Measurements from ENCODE around the gene TRIM54. TPM values are rescaled to one million over a fixed set of nuclear protein-coding genes. Genes with fewer than 3 reads are reported as not detected.

Gene TRIM54
- total RNA-seq, 1 experiment from 2014 or later, result 0.51 TPM

DNA sequence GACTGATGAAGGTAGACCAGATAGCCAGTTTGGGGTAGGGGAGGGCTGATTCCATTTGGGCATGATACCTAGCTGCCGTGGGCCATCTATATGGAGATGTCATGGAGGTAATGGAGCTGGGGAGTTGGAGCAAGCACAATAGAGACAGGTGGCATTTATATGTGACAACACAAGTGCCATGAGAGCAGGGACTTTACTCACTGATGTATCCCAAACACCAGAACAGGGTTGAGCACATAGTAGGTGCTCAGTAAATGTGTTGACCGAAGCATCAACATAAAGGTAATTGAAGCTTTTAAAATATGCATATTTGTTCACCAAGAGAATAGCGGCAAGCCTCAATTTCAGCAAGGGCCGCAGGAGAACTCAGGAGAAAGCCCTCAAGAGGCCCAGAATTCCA lies 34.3 kb upstream of the TRIM54 start:
- CTCF ChIA-PET, result no interaction called here
- no peaks in the 10 kb centered on the region for H4K20me1 ChIP-seq (ENCODE audit: low read length)
- no peak overlapping the region for H3K9ac ChIP-seq (ENCODE audit: low read length)
- TF ChIP-seq, protein P1, sequence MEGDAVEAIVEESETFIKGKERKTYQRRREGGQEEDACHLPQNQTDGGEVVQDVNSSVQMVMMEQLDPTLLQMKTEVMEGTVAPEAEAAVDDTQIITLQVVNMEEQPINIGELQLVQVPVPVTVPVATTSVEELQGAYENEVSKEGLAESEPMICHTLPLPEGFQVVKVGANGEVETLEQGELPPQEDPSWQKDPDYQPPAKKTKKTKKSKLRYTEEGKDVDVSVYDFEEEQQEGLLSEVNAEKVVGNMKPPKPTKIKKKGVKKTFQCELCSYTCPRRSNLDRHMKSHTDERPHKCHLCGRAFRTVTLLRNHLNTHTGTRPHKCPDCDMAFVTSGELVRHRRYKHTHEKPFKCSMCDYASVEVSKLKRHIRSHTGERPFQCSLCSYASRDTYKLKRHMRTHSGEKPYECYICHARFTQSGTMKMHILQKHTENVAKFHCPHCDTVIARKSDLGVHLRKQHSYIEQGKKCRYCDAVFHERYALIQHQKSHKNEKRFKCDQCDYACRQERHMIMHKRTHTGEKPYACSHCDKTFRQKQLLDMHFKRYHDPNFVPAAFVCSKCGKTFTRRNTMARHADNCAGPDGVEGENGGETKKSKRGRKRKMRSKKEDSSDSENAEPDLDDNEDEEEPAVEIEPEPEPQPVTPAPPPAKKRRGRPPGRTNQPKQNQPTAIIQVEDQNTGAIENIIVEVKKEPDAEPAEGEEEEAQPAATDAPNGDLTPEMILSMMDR (conservative IDR thresholded peaks at IDR 0.05; ENCODE audit: low read depth, low read length), result no peak
- TF ChIP-seq EZH2phosphoT487 (IDR thresholded peaks at IDR 0.05; ENCODE audit: borderline replicate concordance, low read length) (no peak), EZH2 (IDR thresholded peaks at IDR 0.05; ENCODE audit: low read length, unreplicated experiment) (no peak)
- H3K36me3 ChIP-seq (ENCODE audit: low read depth, low read length), result peaks cover 18% of the 10 kb centered on the region
- intact Hi-C loops (cut with micrococcal nuclease), result no loop called here
- H3K79me2 ChIP-seq (ENCODE audit: low read length), result no peaks in the 10 kb centered on the region
- no peak overlapping the region for H3K4me2 ChIP-seq (ENCODE audit: low read length)
- peaks cover 11% of the 10 kb centered on the region for H3K4me1 ChIP-seq (ENCODE audit: insufficient read depth, low read length)
- no peaks in the 10 kb centered on the region for H3F3A ChIP-seq (ENCODE audit: low read length, unreplicated experiment)
- no peaks in the 10 kb centered on the region for H3K9me3 ChIP-seq (ENCODE audit: low read length)
- no TSS peak for BruUV-seq (replicated peaks)
- no peak overlapping the region for H2AFZ ChIP-seq (ENCODE audit: low read length)
- ATAC-seq, result no peak
- no peaks in the 10 kb centered on the region for H3K27me3 ChIP-seq (ENCODE audit: low read length)
- no peak overlapping the region for H3K4me3 ChIP-seq (ENCODE audit: low read length)
- no peak overlapping the region for H3K27ac ChIP-seq (ENCODE audit: low read length)
- POLR2A ChIA-PET (ENCODE audit: unreplicated experiment), result no interaction called here
- no peak for DNase-seq
- H3K9me2 ChIP-seq (replicated peaks; ENCODE audit: low read length), result no peaks in the 10 kb centered on the region

DNA sequence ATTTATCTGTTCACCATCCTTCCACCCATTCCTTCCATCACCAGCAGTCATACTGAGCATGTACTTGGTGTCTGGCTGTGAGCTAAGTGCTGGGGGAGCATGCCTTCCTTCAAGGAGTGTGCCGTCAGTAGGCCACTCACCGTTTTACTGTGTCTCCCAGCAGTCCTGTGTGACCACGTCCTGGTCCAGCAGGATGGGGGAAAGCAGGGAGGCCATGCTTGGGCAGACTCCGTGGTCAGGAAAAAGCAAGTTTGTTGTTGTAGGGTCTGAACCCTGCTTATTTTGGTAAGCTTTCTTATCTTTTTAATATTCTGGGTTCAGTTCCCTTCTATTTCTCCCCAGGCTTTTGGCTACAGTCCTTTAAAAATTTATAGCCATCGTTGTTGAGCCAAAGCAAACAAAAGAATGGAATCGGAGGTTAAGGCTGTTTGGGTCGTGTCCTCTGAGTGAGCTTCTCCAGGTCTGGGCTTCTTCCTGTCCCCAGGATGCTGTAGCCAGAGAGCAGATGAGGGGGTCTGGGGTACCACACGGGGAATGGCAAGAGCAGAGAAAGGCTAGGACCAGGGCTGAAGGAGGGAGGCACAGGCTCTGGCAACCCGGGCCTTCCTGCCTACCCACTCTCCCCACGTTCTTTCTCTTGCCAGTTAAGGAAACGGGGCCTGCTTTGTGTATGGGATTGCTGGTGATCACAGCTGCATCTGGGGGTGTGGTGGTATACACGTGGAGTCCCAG lies 32.9 kb upstream of the TRIM54 start:
- Histone ChIP-seq H4K20me1 (ENCODE audit: low read length) (no peaks in the 10 kb centered on the region), H3K4me3 (ENCODE audit: low read length) (no peak overlapping the region; the same call in 1 of the 2 replicates), H3K4me1 (ENCODE audit: insufficient read depth, low read length) (peaks cover 11% of the 10 kb centered on the region), H3F3A (ENCODE audit: low read length, unreplicated experiment) (no peaks in the 10 kb centered on the region), H2AFZ (ENCODE audit: low read length) (peak overlapping the region; percentile 15; the same call in 1 of the 2 replicates), H3K9me2 (replicated peaks; ENCODE audit: low read length) (no peaks in the 10 kb centered on the region), H3K9me3 (ENCODE audit: low read length) (no peaks in the 10 kb centered on the region), H3K27ac (ENCODE audit: low read length) (no peak overlapping the region), H3K79me2 (ENCODE audit: low read length) (no peaks in the 10 kb centered on the region), H3K9ac (ENCODE audit: low read length) (no peak overlapping the region), H3K4me2 (ENCODE audit: low read length) (peak overlapping the region; percentile 66), H3K36me3 (ENCODE audit: low read depth, low read length) (peaks cover 3% of the 10 kb centered on the region; the same call in 1 of the 2 replicates), H3K27me3 (ENCODE audit: low read length) (no peaks in the 10 kb centered on the region)
- POLR2A ChIA-PET (ENCODE audit: unreplicated experiment), result interaction anchor here (0.7 kb wide), 1 partner anchor 596 kb away, joined by 8 read pairs; no protein-coding TSS in a partner anchor
- TF ChIP-seq, protein P1 (conservative IDR thresholded peaks at IDR 0.05; ENCODE audit: low read depth, low read length), result no peak
- TF ChIP-seq EZH2 (IDR thresholded peaks at IDR 0.05; ENCODE audit: low read length, unreplicated experiment) (no peak), EZH2phosphoT487 (IDR thresholded peaks at IDR 0.05; ENCODE audit: borderline replicate concordance, low read length) (no peak)
- no TSS peak for BruUV-seq (replicated peaks)
- DNase-seq (peak; percentile 54), ATAC-seq (peak; percentile 82)
- intact Hi-C loops (cut with micrococcal nuclease), result no loop called here
- CTCF ChIA-PET, result interaction anchor here (0.9 kb wide), 1 partner anchor 31 kb away, joined by 5 read pairs; no protein-coding TSS in a partner anchor

Measured in PC-3 (cell line).